NCI-H446 treated with DMSO at 0.1 percent for 48 hours (cell line): ENCODE measurements around the gene SLC3A2.

Source experiments
- DNase-seq: peaks from one replicate; lab custom pipeline; 2025; lab: John Stamatoyannopoulos, UW

The SLC3A2 gene

GRCh38 chr11:62910141-62910882 is 29.6 kb downstream of the SLC3A2 start:
- DNase-seq: no peak

GRCh38 chr11:62911137-62912130 is 30.7 kb downstream of the SLC3A2 start:
- no peak for DNase-seq

GRCh38 chr11:62912268-62912667 is 31.6 kb downstream of the SLC3A2 start:
- DNase-seq: no peak

GRCh38 chr11:62914416-62914815 is 33.7 kb downstream of the SLC3A2 start:
- no peak for DNase-seq

- no peak for DNase-seq
Measured at GRCh38 chr11:62917906-62918502, 37.3 kb downstream of the SLC3A2 start.

- no peak for DNase-seq
Measured at GRCh38 chr11:62918531-62918930, 37.8 kb downstream of the SLC3A2 start.

GRCh38 chr11:62919476-62919875 is 38.8 kb downstream of the SLC3A2 start:
- no peak for DNase-seq

- DNase-seq: no peak
Measured at GRCh38 chr11:62919898-62920640, 39.4 kb downstream of the SLC3A2 start.

- DNase-seq: no peak
Measured at GRCh38 chr11:62921201-62921572, 40.5 kb downstream of the SLC3A2 start, which contains the start of gene CHRM1. Gene CHRM1, minus strand, starts transcription at chr11:62921363. Its CDS starts 10,263 bp downstream, at chr11:62911100.

GRCh38 chr11:62921573-62922188 is 41.0 kb downstream of the SLC3A2 start:
- no peak for DNase-seq

- no peak for DNase-seq
Measured at GRCh38 chr11:62922189-62922589, 41.5 kb downstream of the SLC3A2 start.

- DNase-seq: no peak
Measured at GRCh38 chr11:62922653-62923431, 42.1 kb downstream of the SLC3A2 start.

- DNase-seq: no peak
Measured at GRCh38 chr11:62923601-62924411, 43.1 kb downstream of the SLC3A2 start.

GRCh38 chr11:62925308-62925707 is 44.6 kb downstream of the SLC3A2 start:
- no peak for DNase-seq

- DNase-seq: no peak
Measured at GRCh38 chr11:62925745-62926679, 45.3 kb downstream of the SLC3A2 start.

GRCh38 chr11:62926680-62927455 is 46.2 kb downstream of the SLC3A2 start:
- DNase-seq: no peak

GRCh38 chr11:62928011-62928410 is 47.3 kb downstream of the SLC3A2 start:
- DNase-seq: no peak

GRCh38 chr11:62930157-62930556 is 49.5 kb downstream of the SLC3A2 start:
- DNase-seq: no peak
